Endothelial cell of umbilical vein (primary cell): ENCODE data around the gene C12orf57. TPM values are rescaled to one million over a fixed set of nuclear protein-coding genes. Genes with fewer than 3 reads are reported as not detected.

Source experiments
- BruUV-seq: library from RNA; stranded (reverse); fragments of 400-500 nt; replicated peaks from 2 replicates; lab custom pipeline; 2021; lab: Mats Ljungman, UMichigan
- CTCF ChIA-PET: fragments of 300-600, 350-600 bp; sonication (Branson Sonifier 250); formaldehyde crosslinking; loops from one replicate; lab custom pipeline; 2021; ENCODE audit warnings: antibody characterized with exemption, inconsistent platforms; lab: Charles Lee
- POLR2A ChIA-PET: fragments of 300-600, 350-600 bp; sonication (Branson Sonifier 250); formaldehyde crosslinking; loops from one replicate; lab custom pipeline; 2021; ENCODE audit warnings: antibody characterized with exemption, inconsistent platforms; lab: Charles Lee
- DNase-seq: peaks from one replicate; pipeline ENCODE4 v3.0.0-alpha.2; 2011; ENCODE audit warnings: low read depth, low spot score
- FAIRE-seq: peaks from 2 replicates; lab custom pipeline; 2011; peaks lifted over from hg19 to GRCh38; lab: Jason Lieb, UNC
- H2AFZ ChIP-seq: 2 replicates; pipeline ENCODE4 v1.6.0; 2012; ENCODE audit warnings: low read depth, low read length, control low read depth, inconsistent platforms
- H3K27ac ChIP-seq: 2 replicates; pipeline ENCODE4 v1.5.1; 2011; ENCODE audit warnings: low read depth, mild to moderate bottlenecking, control low read depth, low read length, moderate library complexity; ENCODE audit not compliant: insufficient read depth
- H3K27me3 ChIP-seq, 2 experiments: 2 replicates each; pipeline versions ENCODE4 v1.6.0 to v1.6.1; 2011; ENCODE audit warnings: low read length in 2 of 2, mixed read lengths in 1 of 2; ENCODE audit not compliant: control insufficient read depth in 2 of 2, insufficient read depth in 2 of 2
- H3K36me3 ChIP-seq, 2 experiments: 2 replicates in 1 of 2; 3 replicates in 1 of 2; pipeline ENCODE4 v1.5.1; 2011; ENCODE audit warnings: low read length in 2 of 2, mild to moderate bottlenecking in 1 of 2, moderate library complexity in 1 of 2; ENCODE audit not compliant: control insufficient read depth in 2 of 2, insufficient read depth in 2 of 2; ENCODE audit errors: extremely low read depth in 1 of 2
- H3K4me1 ChIP-seq: 3 replicates; pipeline ENCODE4 v1.5.1; 2011; ENCODE audit warnings: mild to moderate bottlenecking, low read length; ENCODE audit not compliant: control insufficient read depth, insufficient read depth; ENCODE audit errors: extremely low read depth
- H3K4me2 ChIP-seq: 2 replicates; pipeline ENCODE4 v1.6.1; 2011; ENCODE audit warnings: low read length, control low read depth, mixed read lengths; ENCODE audit not compliant: insufficient read depth
- H3K4me3 ChIP-seq, 3 experiments: fragments of 200-600 bp in 1 of 3; sonication (generic), shearing (Covaris generic) in 1 of 3; replicated peaks in 1 of 3; 2 replicates each; pipeline ENCODE4 v1.5.1; 2011 to 2016; ENCODE audit warnings: control low read depth in 3 of 3, low read length in 3 of 3, mild to moderate bottlenecking in 2 of 3, inconsistent platforms in 1 of 3, low read depth in 1 of 3, moderate library complexity in 1 of 3; ENCODE audit not compliant: insufficient read depth in 1 of 3
- H3K79me2 ChIP-seq: 2 replicates; pipeline ENCODE4 v1.6.0; 2012; ENCODE audit warnings: low read length, inconsistent platforms; ENCODE audit not compliant: control insufficient read depth, insufficient read depth
- H3K9ac ChIP-seq: replicated peaks from 2 replicates; pipeline ENCODE3; 2011; ENCODE audit warnings: low read length, control low read depth; ENCODE audit not compliant: insufficient read depth; ENCODE audit errors: extremely low read depth
- H3K9me1 ChIP-seq: replicated peaks from 3 replicates; pipeline ENCODE4 v1.6.0; 2011; ENCODE audit warnings: mild to moderate bottlenecking, low read length; ENCODE audit not compliant: control insufficient read depth, insufficient read depth; ENCODE audit errors: extremely low read depth
- H3K9me3 ChIP-seq: replicated peaks from 2 replicates; pipeline ENCODE4 v1.5.1; 2012; ENCODE audit warnings: low read length, inconsistent platforms; ENCODE audit not compliant: control insufficient read depth, insufficient read depth
- H4K20me1 ChIP-seq: replicated peaks from 2 replicates; pipeline ENCODE3; 2011; ENCODE audit warnings: mild to moderate bottlenecking, low read length; ENCODE audit not compliant: control insufficient read depth, insufficient read depth; ENCODE audit errors: extremely low read depth
- CTCF ChIP-seq, 2 donors: IDR thresholded peaks; 1 replicate in 1 of 2; 2 replicates in 1 of 2; pipeline ENCODE4 v1.5.1; 2011; ENCODE audit warnings: low read length in 2 of 2, mild to moderate bottlenecking in 2 of 2, moderate library complexity in 2 of 2, control low read depth in 1 of 2, inconsistent platforms in 1 of 2, low read depth in 1 of 2; ENCODE audit not compliant: insufficient read depth in 1 of 2; ENCODE audit errors: extremely low read depth in 1 of 2
- EZH2 ChIP-seq: IDR thresholded peaks from 2 replicates; pipeline ENCODE4 v1.6.1; 2012; ENCODE audit warnings: borderline replicate concordance, low read depth, mild to moderate bottlenecking, moderate library complexity, low read length, inconsistent platforms; ENCODE audit not compliant: severe bottlenecking
- FOS ChIP-seq: IDR thresholded peaks from 2 replicates; pipeline ENCODE4 v1.6.1; 2011; ENCODE audit warnings: mild to moderate bottlenecking, low read length, moderate library complexity, borderline replicate concordance; ENCODE audit not compliant: insufficient read depth
- GATA2 ChIP-seq: IDR thresholded peaks from 2 replicates; pipeline ENCODE4 v1.7.0; 2011; ENCODE audit warnings: low read depth, mild to moderate bottlenecking, moderate library complexity, mixed read lengths, low read length; ENCODE audit not compliant: insufficient read length, insufficient read depth
- JUN ChIP-seq: IDR thresholded peaks from 2 replicates; pipeline ENCODE4 v1.6.1; 2011; ENCODE audit warnings: borderline replicate concordance, low read depth; ENCODE audit not compliant: insufficient read length, insufficient read depth
- MAX ChIP-seq: IDR thresholded peaks from 2 replicates; pipeline ENCODE4 v1.6.1; 2011; ENCODE audit not compliant: insufficient read depth, insufficient read length
- MYC ChIP-seq: IDR thresholded peaks from one replicate; pipeline ENCODE4 v1.6.1; 2011; ENCODE audit warnings: mild to moderate bottlenecking, low read depth, low read length
- POLR2A ChIP-seq: IDR thresholded peaks from 2 replicates; pipeline ENCODE4 v1.6.1; 2012; ENCODE audit warnings: low read depth, mild to moderate bottlenecking, control low read depth, low read length
- POLR2AphosphoS5 ChIP-seq: IDR thresholded peaks from 2 replicates; pipeline ENCODE4 v1.6.1; 2012; ENCODE audit warnings: low read depth, mild to moderate bottlenecking, control low read depth, low read length, moderate library complexity; ENCODE audit not compliant: insufficient read depth
- dilution Hi-C: fragments of 300-500 bp; cut with MboI; formaldehyde crosslinking; loops from one replicate; pipeline ENCODE4 v1.15.0; 2019; ENCODE audit warnings: low sequenced_read_pairs; ENCODE audit not compliant: extremely low pct_ligation_motif_present
- intact Hi-C: fragments of 100-400 bp; cut with micrococcal nuclease; formaldehyde crosslinking; loops from one replicate; pipeline ENCODE4 v1.10.0; 2022
- polyA plus RNA-seq, 4 experiments: library from polyadenylated mRNA; depleted of rRNA in 3 of 4; stranded (reverse) in 3 of 4; unstranded in 1 of 4; fragments of >200 nt; gene quantifications; 2 replicates each; pipeline versions ENCODE4 v1.2.1 to v1.2.3, GENCODE V29; 2011 to 2012; ENCODE audit warnings: missing spikeins in 1 of 4
- total RNA-seq: library from RNA; stranded (reverse); gene quantifications from 2 replicates; pipeline ENCODE4 v1.2.3, GENCODE V29; 2021

The C12orf57 gene
- total and polyA plus RNA-seq, 2 donors (not counting 3 experiments of a cell fraction or from before 2014, with no cell fraction given) = 167 to 729 TPM

- H3K4me1 ChIP-seq = peaks cover 18% of the 10 kb centered on the region
- H3K9me3 ChIP-seq = no peaks in the 10 kb centered on the region
- H3K36me3 ChIP-seq = peaks cover 5 to 7% of the 10 kb centered on the region in 2 experiments
- no peaks in the 10 kb centered on the region for H3K9me1 ChIP-seq
- H3K9ac ChIP-seq = no peak overlapping the region
- H3K27ac ChIP-seq = peak overlapping the region; percentile 69
- no peak overlapping the region for H3K4me2 ChIP-seq
- H2AFZ ChIP-seq = peak overlapping the region; percentile 89
- ChIA-PET POLR2A (interaction anchor here (1.5 kb wide), 1 partner anchor 17 kb away, joined by 5 read pairs; the partner anchor contains the start of genes C12orf57 and RNU7-1), CTCF (interaction anchor here (1.5 to 3.2 kb wide), 5 partner anchors 10 to 91 kb away, joined by 3 to 34 read pairs (median 6); partner anchors contain the start of genes C12orf57, PTPN6 and RNU7-1)
- no peaks in the 10 kb centered on the region for H3K27me3 ChIP-seq
- DNase-seq = no peak
- TF ChIP-seq EZH2 (no peak), MYC (no peak), MAX (no peak), POLR2A (no peak), FOS (no peak), POLR2AphosphoS5 (no peak), JUN (no peak), GATA2 (no peak), CTCF (IDR thresholded peaks at IDR 0.05; ENCODE audit: extremely low read depth in 1 of 2, insufficient read depth in 1 of 2, low read depth in 1 of 2, low read length in 2 of 2) (no peak)
- intact Hi-C loops (no loop called here), dilution Hi-C loops (no loop called here)
- no TSS peak for BruUV-seq
- no peaks in the 10 kb centered on the region for H4K20me1 ChIP-seq
- no peak for FAIRE-seq
- H3K4me3 ChIP-seq = no peak overlapping the region
- no peaks in the 10 kb centered on the region for H3K79me2 ChIP-seq
These were observed 16.9 kb downstream of the C12orf57 start for GRCh38 chr12:6960593-6961277.
